ENCODE data around the gene KCNJ12.
"Not testable (repeated sequence)": the region's sequence is repeated elsewhere in the genome, so short reads cannot be mapped to it uniquely, and the experiment has no call there.

Gene KCNJ12

GRCh38 chr17:21452377-21453143 lies 76.4 kb downstream of the KCNJ12 start:
- peak; percentile 75 for DNase-seq (ENCODE audit: low read depth)

GRCh38 chr17:21453144-21453898 lies 77.2 kb downstream of the KCNJ12 start:
- DNase-seq (ENCODE audit: low read depth) = no peak

DNA sequence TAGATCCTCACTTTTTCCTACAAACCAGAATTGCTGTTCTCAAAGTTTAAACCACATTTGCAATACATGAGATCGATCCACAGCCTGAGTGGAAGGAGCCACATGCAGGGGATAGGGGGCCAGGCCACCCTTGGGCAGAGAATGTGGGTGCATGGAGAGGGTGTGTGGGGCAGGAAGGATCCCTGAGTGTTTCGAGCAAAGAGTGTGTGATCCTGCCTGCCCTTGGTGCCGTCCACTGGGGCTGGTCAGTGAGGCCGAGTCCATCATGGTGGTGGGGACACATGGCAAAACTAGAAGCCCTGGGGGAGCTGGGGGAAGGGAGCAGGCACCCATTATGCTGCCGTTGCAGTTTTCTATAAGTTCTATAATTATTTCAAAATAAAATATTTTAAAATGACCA lies 77.8 kb downstream of the KCNJ12 start:
- not testable (repeated sequence) for DNase-seq (ENCODE audit: low read depth)

DNA sequence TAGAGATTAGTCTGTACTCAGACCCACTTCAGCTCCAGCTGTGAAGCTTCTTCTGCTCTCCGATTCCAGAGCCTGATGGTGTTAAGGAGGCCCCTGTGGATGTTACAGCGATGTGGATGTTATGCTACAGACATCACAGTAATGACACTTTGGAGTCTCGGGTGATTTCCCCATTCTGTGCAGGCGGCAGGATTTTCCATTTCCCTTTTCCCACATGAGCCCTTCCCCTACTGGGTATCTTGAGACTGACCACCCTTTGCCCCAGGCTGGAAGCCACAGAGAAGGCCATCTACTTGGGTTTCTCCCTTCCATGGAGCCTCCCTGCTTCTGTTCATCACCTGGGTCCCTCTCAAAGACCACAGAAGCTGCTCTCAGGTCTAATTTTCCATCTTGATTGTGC lies 78.3 kb downstream of the KCNJ12 start:
- DNase-seq (ENCODE audit: low read depth) = no peak

GRCh38 chr17:21455761-21456160 lies 79.6 kb downstream of the KCNJ12 start:
- DNase-seq (ENCODE audit: low read depth) = no peak

GRCh38 chr17:21456449-21456848 lies 80.3 kb downstream of the KCNJ12 start:
- DNase-seq (ENCODE audit: low read depth) = not testable (repeated sequence)

- peak; percentile 92 for DNase-seq (ENCODE audit: low read depth)
Observed at GRCh38 chr17:21457051-21458026, 81.2 kb downstream of the KCNJ12 start.

- DNase-seq (ENCODE audit: low read depth) = no peak
Observed at GRCh38 chr17:21458054-21458453, 81.9 kb downstream of the KCNJ12 start.

GRCh38 chr17:21459536-21459935 lies 83.4 kb downstream of the KCNJ12 start:
- DNase-seq (ENCODE audit: low read depth) = no peak

GRCh38 chr17:21460358-21460757 lies 84.2 kb downstream of the KCNJ12 start:
- peak; percentile 61 for DNase-seq (ENCODE audit: low read depth)

DNA sequence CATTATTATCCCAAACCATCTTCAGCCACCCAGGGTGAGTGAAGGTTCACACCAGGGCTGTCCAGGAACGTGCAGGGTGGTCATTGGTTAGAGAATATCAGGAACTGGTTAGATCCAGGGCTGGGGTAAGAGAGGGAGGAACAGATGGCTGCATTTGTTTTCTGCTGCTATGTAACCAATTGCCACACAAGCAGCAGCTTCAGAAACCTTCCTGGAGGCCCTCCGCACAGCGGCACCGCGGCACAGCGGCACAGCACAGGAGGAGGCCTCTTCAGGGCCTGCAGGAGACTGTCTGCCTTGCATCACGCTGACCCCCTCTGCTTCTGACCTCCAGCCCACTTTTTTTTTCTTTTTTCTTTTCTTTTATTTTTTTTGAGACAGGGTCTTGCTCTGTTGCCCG lies 86.1 kb downstream of the KCNJ12 start:
- DNase-seq (ENCODE audit: low read depth) = no peak

GRCh38 chr17:21463204-21463661 lies 87.1 kb downstream of the KCNJ12 start:
- DNase-seq (ENCODE audit: low read depth) = no peak

DNA sequence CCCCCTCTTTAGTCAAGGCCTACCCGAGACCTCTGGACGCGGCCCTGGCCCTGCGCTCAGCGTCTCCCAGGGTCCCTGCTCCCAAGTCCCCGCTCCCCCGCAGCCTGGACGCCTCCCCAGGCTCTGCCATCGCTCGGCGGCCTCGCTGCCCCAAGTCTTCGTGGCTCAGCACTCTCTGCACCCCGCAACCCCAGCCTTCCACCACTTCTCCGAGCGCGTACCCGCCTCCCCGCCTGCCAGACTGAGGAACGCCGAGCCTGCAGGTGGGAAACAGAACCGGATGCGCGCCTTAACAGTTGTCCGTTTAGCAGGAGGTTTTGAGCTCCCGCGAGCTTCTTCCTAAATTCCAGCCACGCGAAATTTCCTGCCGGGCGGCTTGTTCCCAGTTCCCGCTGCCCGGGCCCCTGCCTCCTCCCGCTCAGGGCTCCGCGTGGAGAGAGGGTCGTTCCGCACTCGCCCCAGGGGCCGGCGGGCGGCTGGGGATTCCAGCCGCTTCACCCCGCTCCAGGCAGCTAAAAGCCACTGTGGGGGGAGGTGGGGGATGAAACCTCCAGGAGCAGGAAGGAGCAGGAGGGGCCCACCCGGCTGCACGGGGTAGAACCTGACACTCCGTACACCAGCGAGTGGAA lies 87.7 kb downstream of the KCNJ12 start:
- DNase-seq (ENCODE audit: low read depth) = no peak

DNA sequence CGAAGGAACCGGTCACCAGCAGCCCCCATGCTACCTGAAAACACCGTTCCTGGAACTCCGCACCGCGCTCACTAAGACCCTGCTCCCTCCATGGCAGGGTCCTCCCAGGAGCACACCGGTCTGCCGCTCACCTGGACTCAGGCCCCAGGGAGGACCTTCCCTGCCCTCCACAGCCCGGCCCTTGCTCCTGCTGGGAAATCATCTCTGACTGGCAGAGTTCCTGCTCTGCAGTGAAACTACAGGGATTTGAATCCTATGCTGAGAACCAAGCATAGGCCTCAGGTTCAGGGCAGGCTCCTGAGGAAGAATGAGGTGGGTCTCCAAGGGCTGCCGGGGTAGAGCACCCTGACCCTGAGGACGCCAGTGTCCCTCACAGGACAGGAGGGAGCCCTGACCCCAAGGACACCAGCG lies 88.5 kb downstream of the KCNJ12 start:
- DNase-seq (ENCODE audit: low read depth) = no peak

DNA sequence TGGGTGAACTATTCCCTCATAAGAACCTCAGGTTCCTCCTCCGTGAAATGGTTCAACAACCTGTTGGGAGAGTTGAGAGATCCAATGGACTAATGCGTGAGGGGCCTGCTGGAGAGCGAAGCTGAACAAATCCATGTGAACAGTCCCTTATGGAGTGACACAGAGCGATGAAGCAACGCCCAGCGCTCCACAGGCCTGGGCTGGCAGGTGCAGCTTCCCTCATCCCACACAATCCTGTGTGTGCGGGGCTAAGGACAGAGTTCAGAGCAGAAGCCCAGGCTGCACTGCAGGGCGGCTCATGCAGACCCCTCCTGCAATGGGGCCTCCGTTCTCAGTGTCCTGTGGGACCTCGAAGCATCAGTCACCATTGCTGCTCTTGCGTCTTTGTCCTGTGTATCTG lies 90.4 kb downstream of the KCNJ12 start:
- no peak for DNase-seq (ENCODE audit: low read depth)

DNA sequence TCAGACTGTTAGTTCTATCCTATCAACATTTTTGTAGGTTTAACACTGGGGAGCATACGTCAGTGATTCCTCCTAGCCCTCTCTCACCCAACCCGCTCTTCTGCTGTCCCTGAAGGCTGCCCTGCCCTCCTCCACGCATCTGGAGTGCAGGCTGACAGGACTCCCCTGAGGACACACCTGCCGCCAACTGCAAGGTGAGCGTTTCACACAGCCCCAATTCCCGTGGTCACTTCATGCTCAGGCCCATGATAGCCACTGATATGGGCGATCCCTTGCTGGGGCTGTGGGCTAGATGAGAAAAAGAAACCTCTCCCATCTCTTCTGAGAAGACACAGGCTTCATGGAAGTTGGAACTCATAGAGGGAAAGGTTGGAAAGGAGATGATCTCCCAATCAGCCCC lies 91.0 kb downstream of the KCNJ12 start:
- DNase-seq (ENCODE audit: low read depth) = no peak

GRCh38 chr17:21467739-21468490 lies 91.8 kb downstream of the KCNJ12 start:
- DNase-seq (ENCODE audit: low read depth) = no peak
